Myocyte (in vitro differentiated cells): ENCODE measurements around the gene KLF13. TPM values are rescaled to one million over a fixed set of nuclear protein-coding genes. Genes with fewer than 3 reads are reported as not detected.

Experiments used
- DNase-seq: peaks from one replicate; pipeline ENCODE4 v3.0.0-alpha.2; 2012; ENCODE audit warnings: low read depth
- total RNA-seq: library from RNA; depleted of rRNA; stranded (reverse); fragments of >200 nt; gene quantifications from 2 replicates; pipeline ENCODE4 v1.2.3, GENCODE V29; 2014

Gene KLF13
- total RNA-seq, 1 donor from 2014 or later, result 61.2 TPM

DNA sequence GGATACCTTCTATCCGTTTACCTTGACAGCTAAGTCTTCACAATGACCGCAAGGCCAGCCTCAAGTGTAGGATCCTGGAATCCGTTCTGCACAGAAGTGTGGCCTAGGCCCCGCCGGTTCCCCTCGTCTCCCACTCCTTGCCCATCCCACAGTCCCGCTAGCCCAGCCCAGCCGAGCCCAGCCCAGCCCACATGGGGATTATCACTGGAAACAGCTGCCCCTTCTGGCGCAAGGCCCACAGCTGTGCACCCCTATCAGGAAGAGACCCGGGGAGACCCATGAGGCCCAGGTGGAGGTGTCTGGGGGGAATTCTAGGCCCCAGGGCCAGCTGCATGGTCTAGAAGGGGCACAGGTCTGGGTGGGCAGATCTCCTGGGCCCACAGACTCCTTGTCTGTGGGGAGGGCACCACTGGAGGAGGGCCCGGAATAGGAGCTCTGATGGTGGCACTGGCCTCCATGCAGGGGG is 27.9 kb upstream of the KLF13 start:
- DNase-seq, result peak; percentile 24

DNA sequence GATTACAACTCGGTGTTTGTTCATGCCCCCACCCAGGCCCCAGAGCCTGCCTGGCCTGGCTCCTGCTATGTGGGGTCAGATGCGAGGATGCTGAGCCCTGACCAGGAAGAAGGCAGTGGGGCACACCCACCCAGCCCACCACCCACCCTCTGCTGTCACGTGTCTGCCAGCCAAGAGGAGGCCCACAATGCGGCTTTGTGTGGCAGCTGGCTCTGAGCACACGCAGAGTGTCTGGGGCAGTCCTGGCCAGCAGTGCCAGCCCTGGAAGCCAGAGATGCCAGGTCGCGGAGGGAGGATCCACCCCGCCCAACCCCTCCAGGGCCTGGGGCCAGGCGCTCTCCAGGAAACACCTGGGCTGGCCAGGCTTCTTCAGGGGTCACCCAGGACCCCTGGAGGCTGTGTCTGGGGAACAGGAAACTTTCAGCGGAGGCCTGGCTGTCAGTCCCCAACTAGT is 26.4 kb upstream of the KLF13 start:
- peak; percentile 28 for DNase-seq

DNA sequence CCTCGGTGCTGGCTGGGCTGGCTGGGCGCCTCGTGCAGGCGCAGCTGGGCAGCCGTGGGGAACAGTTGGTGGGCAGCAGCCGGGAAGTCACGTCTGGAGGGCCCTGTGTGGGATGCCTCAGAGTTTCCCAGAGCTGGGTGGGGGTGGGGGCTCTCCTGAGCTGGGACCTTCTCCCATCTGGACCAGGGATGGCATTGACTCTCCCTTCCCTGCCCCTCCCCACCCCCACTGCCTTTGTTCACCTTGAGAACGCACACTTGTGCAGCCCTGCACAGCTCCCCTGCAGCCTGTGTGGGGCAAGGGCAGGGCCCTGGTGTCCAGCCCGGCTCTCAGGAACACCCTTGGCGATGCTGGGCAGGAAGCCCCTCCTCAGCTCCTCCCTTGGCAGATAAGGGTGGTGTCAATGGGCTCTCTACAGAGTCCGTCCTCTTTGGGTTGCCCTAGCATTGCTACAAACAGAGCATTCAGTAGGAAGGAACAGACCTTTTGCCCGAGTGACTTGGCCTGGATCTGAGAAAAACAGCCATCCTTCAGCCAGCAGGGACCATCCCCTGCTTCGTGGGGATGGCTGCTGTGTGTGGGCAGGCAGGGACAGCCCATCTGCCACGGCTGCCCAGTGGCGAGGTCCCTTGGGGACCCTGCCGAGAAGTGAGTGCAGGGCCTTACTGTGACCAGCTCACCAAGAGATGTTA is 25.5 kb upstream of the KLF13 start:
- DNase-seq, result no peak

DNA sequence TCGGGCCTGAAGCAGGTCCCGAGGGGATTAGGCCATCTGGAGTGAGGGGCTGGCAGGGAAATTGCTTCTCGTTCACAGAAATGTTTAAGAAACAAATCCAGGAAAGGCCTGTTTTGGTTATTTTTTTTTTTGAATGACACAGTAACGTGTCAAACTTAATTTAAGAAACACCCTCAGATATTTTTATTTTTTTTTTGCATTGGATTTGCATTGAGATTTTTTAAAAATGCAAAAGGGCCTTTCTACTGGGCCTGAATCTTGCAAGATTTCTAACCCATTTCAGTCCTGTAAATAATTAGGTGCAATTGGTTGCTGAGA is 25.0 kb upstream of the KLF13 start:
- DNase-seq, result no peak

DNA sequence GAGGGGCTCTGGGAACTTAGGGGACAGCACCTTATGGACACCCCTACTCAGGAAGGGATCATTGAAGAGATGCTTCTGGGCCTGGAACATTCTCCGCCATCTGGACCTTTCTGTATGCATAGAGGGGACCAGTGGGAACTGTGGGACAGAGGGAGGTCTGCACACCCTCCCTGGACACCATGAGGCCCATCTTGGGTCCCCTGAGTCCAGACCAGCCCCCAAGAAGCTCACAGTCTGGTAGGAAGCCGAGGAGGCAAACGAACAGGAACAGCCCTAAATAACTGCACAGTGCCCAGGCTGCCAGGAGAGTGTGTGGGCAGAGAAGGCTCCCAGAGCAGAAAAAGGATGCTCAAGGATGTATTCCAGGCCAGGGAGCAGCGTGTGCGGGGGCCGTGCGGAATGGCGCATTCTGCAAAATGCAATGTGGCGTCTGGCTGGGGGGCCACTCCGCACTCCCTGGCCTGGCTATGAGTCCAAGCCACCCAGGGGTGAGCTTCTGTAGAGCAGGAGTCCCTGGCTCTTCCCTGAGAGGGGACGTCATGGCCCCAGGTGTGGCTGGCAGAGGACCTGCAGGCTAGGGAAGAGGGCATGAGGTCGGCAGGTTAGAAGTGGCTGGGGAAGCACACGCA is 24.5 kb upstream of the KLF13 start:
- no peak for DNase-seq

DNA sequence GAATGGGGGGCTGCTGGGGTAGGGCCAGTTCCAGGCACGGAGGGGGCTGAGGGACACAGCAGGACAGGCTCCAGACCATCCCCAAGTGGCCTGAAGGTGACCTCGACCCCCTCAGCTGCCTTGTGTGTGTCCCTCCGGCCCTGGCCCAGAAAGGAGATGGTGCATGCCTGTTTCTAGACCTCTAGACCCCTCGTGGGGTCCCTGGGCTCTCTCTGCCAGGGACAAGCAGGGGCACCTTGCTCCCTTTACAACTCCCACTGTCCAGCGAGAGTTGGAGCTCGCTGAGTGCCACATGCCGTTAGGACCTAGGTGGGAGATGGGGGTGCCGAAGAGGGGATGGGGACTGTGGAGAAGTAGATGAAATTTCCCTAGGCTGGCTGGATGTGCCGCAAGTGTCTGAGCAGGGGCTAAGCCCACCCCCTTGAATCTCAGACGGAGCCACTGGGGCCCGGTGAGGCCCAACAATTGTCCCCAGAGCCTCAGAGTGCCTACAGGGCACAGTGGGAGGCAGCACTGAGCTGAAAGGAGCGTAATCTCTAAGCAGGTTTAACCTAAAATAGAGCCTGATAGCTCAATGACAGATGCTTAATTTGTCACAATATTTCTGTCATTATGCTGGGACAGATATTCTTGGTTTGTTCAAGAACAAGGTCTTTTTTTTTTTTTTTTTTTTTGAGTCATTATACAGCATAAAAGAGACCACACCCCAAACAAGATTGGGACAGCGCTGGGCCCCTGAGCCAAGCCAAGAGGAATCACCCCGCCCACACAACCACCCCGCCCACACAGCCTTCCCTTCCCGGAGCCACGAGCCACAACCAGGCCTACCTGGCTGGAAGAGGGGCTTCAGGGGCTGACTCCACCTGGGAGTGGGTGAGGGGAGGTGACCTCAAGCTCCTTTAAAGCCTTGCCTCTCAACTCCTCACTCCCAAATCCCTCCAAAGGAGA is 23.6 kb upstream of the KLF13 start:
- DNase-seq, result no peak

DNA sequence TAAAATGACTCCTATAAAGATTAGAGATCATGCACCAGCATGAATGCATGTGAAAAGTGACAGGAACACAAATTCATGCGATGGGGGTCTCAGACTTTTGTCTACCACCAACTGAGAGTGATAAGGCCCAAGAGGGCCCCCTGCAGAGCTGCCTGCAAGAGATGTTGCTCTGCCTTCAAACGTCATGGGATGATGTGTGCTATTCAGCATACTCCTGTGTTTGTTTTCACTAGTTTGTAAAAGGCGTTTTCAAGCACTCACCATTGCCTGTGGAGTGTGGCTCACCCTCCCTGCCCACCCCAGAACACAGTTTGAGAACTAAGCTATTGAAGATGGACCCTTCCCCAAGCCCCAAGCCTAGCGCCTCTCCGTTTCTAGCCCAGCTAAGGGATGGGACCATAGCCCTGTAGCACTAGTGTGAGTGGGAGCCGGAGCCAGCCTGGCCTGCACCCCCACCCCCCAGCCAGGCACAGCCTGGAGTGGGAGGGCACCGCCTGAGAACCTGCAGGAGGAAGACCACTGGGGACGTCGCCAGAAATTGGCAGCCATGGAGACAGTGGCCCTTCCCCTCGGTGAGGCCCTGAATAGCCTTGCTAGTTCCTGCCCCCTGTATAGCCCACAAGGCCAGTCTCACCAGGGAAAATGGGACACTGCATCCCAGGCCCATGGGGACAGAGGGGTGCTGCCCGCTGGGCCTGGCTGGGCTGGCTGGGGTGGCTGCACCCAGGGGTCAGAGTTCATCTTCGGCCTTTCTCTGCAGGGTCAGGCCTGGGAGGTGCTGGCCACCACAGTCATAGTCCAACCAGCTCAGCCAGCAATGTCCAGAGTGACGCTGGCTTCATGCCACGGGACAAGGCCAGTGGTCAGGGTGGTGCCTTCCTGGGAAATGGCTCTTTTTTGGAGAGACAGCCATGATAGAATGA is 22.6 kb upstream of the KLF13 start:
- no peak for DNase-seq

DNA sequence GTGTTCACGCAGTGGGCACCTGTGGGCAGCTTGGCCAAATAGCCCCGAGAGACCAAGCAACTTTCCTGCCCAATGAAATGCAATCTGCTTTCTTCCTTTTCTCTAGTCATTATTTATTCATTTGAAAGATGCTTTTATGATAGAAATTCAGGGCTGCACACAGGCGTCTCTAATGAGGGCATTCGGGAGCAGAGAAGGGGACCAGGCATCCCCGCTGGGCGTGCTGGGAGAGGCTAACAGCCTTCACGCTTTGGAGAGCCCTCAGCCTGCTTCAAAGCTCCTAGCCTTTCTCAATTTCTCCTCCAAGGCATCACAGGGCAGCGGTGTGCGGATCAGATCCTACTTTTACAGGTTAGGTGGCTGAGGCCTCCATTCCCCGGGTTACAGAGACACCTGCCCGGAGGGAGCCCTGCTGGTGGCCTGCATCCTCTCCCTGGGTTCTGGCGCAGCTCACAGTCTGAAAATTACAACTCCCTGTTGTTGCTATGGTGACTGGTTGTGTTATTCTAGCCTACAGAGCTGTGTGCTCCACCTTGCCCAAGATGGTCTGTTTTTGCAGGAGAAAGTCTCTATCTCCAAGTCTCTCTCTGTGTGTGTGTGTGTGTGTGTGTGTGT is 21.8 kb upstream of the KLF13 start:
- DNase-seq, result no peak

DNA sequence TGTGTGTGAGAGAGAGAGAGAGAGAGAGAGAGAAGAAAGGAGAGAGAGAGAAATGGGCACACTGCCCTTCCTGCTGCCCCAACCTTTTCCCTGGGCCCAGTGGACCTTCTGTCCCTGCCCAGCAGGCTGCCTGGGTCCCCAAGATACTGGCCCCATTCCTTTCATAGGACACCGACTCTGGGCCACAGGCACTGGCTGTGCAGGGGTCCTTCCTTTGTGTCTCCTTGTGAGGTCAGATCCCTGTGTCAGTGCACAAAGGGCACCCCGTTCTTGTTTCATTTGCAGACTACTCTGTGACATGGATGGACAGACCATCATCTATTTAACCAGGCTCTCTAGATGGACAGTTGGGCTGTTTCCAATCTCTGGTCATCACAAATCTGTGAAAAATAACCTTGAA is 21.3 kb upstream of the KLF13 start:
- DNase-seq, result no peak

DNA sequence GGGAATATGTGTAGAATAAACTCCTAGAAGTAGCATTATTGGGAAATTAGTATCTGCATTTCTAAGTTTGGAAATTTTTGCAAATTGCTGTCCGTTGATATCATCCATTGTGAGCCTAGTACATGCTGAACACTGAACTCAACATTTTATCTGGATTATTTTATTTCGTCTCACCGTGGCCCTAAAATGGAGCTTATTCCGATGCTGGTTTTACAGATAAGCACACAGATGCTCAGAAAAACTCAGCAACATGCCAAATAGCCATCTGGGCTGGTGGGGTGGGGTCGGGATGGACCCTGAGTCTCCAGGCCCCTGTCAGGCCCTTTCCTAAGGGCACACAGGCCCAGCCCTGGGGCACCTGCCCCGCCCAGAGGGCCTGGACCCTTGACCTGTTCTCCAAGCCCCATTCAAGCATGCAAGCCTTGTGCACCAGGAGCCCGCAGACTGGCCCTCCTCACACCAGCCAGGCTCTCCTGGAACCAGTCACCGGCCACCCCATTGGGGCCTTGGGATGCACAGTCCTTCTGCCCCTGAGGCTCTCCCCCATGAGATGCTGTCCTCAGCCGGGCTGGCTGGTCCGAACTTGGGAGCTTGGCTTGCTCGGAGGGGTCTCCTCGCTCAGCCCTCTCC is 20.7 kb upstream of the KLF13 start:
- no peak for DNase-seq

DNA sequence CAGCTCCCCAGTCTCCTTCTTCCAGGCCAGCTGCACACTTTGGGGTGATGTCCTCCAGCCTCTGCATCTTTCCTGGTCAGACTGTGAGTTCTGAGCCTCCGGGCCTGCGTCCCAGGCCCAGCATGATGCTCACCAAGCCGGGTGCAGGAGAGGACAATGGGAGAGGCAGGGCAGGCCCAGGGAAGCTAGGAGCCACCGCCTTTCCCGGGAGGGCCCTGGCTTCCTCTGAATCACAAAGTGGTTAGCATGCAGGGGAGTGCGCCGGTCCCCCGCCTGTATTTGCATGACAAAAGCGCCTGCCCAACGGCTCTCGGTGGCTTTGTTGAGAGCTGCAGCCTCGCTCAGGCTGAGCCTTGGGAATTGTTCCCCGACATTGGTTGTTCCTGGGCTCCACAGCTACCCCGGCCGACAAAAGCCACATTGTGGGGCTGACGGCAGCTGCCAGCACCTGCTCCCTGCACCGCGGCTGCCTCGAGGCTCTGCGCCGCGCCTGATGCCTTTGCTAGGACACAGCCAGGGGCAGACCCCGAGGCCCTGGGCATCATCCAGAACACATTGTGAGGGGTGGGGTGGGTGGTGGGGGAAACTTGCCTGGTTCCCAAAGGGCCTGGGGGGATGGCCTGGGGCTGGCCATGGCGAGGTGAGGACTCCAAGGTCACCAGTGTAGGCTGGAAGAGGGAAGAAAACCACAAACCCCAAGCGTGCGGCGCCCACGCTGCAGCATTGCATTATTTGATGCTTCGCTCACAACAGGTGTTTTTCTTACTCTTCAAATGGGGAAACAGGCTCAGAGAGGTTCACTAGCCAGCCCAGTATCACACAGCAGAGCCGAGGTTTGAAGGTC is 20.0 kb upstream of the KLF13 start:
- DNase-seq, result peak; percentile 87

DNA sequence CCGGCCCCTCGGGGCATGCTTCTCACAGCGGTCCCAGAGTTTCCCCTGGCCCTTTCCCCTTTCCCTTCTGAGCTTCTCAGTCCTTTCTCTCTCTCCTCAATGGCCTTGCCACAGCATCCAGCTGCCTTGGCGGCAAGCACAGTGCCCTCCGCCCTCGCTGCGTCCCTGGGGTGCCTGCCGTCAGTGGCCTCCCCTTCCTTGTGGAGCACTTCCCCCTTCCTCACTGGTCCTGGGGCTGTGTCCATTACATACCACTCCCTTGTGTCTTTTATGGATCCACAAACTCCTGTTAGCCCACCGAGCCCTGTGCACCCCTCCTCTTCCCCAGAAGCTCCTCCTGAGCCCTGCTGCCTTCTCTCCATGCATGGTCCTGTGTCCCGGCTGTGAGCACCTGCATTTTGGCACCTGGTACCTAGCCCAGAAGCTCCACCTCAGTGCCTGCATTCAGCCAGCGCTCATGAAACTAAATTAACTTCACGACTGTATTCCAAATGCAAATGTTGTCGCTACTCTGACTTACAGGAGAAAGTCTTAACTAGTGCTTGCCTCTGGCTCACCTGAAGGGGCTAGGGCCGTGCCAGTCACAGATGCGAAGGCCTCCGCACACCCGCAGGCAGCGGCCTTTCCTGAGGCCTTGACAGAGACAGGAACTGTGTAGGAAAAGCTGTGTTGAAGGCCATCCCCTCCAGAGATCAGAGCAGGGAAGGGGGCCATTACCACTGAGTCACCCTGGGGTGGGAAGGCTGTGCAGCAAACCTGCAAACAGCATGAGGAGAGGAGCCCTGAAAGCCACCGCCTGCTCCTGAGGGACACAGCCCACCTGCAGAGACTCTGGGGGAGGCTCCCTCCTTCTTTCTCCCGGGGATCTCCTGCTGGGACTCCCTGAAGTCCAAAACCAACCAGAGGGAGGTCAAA is 19.1 kb upstream of the KLF13 start:
- no peak for DNase-seq

DNA sequence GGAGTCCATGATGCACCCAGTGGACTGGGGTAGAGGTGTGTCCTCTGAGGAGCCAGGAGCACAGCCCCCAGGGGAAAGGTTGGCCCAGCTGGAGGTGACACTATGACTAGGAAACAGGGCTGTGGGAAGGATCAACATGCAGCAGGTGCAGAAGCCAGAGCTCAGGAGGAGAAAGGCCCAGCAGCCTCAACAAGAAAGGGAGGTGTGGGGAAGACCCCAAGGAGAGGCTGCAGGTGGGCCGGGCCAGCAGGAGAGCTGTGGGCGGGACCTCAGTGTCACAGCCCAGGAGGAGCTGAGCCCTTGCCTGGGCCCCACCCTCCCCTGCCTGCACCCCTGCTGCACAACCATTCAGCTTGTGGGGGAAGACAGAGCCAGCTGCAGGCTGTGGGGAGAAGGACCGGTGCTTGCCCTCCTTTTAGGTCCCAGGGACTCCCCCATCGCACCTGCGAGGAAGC is 18.4 kb upstream of the KLF13 start:
- DNase-seq, result no peak

DNA sequence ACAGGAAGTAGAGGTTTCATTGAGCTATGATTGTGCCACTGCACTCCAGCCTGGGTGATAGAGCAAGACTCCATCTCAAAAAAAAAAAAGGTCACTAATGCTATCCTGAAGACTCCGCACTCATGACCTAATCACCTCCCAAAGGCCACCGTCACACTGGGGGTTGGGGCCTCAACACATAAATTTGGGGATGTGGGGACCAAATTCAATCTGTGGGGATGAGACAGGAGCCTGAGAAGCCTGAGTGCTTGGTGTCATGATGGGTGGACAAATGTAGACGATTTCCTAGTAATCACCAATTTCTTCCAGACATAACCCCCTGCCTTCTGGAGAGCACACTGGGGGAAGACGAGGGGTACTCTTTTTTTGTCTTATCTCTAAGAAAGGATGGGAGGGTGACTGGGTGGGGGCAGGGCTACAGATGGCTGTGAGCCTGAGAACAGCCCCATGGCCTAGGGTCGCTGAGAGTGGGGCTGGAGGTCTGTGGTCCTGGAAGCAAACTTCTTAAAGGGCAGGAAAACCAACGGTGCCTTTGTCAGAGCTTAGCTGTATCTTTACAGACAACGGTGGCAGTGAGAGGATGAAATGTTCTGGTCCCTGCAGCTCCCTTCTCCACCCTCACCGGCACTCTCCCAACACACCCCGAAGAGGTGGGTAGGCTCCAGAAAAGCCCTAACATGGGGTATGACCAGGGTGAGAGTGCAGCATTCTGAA is 16.6 kb upstream of the KLF13 start:
- no peak for DNase-seq

DNA sequence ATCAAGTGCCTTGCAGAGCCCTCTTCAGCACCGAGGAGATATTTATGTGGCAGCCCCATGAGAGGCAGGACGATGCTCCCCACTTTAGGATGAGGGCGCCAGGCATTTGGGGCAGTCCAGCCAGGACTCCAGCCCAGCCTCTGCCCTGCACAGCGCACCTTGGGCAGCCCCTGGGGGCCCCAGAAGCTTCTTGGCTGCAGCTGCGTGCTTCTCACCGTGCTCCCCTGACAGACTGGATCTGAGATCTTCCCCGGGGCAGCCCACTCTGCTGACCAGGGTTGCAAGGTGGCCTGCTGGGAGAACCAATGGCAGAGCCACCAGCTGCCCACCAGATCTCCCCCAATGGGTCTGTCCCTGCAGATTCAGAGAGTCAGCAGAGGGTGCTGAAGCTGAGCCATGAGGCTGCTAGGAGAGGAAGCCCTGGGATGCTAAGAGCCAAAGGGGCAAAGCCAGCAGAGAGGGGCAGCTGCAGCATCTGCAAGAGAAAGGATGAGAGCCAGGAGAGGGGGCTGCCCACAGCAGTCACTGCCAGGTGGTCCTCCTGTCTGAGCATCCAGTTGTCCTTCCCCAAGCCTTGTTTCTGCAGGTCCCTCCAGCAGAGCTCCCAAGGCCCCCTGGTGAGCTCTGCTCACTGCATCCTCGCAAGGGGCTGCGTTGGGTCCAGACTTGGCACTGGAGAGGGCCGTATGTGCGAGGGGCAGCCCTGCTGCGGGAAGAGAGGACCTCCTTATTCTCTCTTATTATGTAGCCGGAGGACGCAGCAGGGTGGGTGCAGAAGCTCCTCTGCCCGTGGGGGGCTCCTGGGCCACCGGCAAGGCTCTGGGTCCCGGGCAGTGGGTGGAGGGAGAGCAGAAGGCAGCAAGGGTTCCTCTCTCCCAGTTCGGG is 14.7 kb upstream of the KLF13 start:
- DNase-seq, result no peak

DNA sequence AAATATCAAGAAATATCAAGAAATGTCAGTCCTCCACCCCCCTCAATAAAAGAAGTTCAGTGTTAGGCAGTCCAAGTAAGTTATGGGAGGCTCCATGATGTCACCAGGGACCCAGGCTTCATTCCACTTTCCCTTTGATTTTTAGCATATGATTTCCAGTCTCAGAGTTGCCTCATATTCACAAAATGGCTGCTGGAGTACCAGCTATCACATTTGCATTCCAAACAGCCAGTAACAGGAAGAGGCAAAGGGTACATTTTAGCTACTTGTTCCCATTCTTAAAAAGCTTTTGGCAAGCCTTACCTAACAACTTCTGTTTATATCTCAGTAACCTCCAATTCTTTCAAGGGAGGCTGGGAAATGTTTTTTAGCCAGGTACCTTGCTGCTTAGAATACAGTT is 13.4 kb upstream of the KLF13 start:
- no peak for DNase-seq
